ACC112 (cell line): Measurements from ENCODE around the gene OR2AG2.

Source experiments
- H2AFZ ChIP-seq: fragments of 200-600 bp; sonication (generic); one replicate; pipeline ENCODE4 v1.6.0; 2017; ENCODE audit warnings: antibody characterized with exemption, low read length; ENCODE audit not compliant: unreplicated experiment
- H3K27ac ChIP-seq: fragments of 200-600 bp; sonication (generic); 2 replicates; pipeline ENCODE4 v1.5.1; 2014; ENCODE audit warnings: low read depth, mild to moderate bottlenecking, antibody characterized with exemption, low read length, moderate library complexity
- H3K27me3 ChIP-seq: fragments of 200-600 bp; sonication (generic); 2 replicates; pipeline ENCODE4 v1.6.1; 2014; ENCODE audit warnings: mild to moderate bottlenecking, antibody characterized with exemption, low read length, moderate library complexity, mixed read lengths; ENCODE audit not compliant: insufficient read depth
- H3K36me3 ChIP-seq: fragments of 200-600 bp; sonication (generic); 2 replicates; pipeline ENCODE4 v1.6.1; 2016; ENCODE audit warnings: mild to moderate bottlenecking, antibody characterized with exemption, low read length, moderate library complexity, mixed read lengths; ENCODE audit not compliant: insufficient read depth
- H3K4me1 ChIP-seq: fragments of 200-600 bp; sonication (generic); one replicate; pipeline ENCODE4 v1.6.1; 2016; ENCODE audit warnings: low read length, mixed read lengths; ENCODE audit not compliant: insufficient read depth, unreplicated experiment, control insufficient read depth
- H3K4me3 ChIP-seq: fragments of 200-600 bp; sonication (generic); 2 replicates; pipeline ENCODE4 v1.5.1; 2014; ENCODE audit warnings: mild to moderate bottlenecking, low read depth, low read length
- H3K79me2 ChIP-seq: fragments of 200-600 bp; sonication (generic); one replicate; pipeline ENCODE4 v1.6.0; 2016; ENCODE audit warnings: low read length; ENCODE audit not compliant: control insufficient read depth, unreplicated experiment, insufficient read depth

OR2AG2 gene

DNA sequence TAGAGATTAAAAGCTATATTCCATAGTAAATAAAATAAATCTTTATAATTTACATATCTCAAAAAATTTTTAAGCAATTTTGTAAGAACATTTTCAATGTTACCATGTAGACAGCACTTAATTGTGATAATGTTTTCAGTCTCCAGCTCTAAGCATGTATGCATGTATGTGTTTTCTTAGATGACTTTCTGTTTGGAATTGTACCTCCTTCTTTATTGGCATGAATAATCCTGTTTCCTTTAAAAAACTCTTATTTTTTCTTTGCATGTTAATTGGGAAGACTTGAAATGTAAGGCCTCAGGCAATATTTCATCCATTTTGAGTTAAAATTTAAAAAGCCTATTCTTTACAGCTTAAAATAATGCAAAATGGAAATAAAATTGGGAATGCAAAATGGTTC is 9.1 kb upstream of the OR2AG2 start:
- Histone ChIP-seq H3K4me1 (no peaks in the 10 kb centered on the region), H3K27ac (no peak overlapping the region), H3K4me3 (no peak overlapping the region), H3K36me3 (no peaks in the 10 kb centered on the region), H3K27me3 (peaks cover 17% of the 10 kb centered on the region), H3K79me2 (no peaks in the 10 kb centered on the region), H2AFZ (no peak overlapping the region)

DNA sequence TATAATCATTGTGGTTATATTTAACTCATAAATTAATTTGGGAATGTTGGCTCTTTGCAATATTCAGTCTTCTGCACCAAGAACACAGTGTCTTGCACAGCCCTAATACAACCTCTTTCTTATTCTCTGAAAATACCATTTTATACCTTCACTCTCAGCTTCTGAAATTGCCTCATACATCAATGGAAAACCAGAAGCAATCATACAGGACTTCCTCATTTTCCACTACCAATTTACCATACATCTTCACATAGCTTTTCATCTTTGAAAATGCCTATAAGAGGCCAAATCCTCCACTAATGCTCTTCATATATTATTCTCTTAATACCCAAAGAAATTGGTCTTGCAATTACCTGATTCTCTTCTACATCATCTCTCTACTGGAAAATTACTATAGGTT is 6.7 kb upstream of the OR2AG2 start:
- no peak overlapping the region for H3K4me3 ChIP-seq
- H3K27ac ChIP-seq: no peak overlapping the region
- no peak overlapping the region for H2AFZ ChIP-seq
- peaks cover 22% of the 10 kb centered on the region for H3K27me3 ChIP-seq
- no peaks in the 10 kb centered on the region for H3K4me1 ChIP-seq
- no peaks in the 10 kb centered on the region for H3K79me2 ChIP-seq
- H3K36me3 ChIP-seq: no peaks in the 10 kb centered on the region

DNA sequence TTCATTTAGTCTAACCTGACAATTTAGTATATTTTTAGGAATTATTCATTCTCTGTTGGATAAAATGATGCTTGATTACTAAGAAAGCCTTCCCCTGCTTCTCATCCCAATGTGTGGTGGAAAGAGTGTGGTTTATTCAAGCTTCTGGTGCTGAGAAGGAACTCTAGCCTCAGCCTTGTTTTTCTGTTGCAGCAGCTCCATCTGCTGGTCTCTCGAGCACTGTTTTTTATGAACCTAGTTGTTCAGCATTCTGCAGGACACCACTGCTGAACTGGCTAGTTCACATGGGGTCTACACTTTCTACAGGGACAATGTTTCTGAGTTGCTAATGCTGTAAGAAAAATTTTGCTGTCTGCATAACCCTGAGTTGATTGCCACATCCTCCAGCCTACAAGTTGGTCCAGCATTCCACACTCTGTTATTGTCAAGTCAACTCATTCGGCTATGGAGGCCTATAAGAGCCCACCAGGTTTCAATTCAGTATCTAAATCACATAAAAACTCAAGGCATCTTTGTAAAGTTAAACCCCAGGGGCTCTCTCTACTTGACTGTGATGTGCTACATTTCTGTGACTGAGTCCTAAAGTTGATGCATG is 14.3 kb downstream of the OR2AG2 start:
- no peak overlapping the region for H2AFZ ChIP-seq
- H3K27me3 ChIP-seq: peaks cover 4% of the 10 kb centered on the region
- H3K4me1 ChIP-seq: no peaks in the 10 kb centered on the region
- no peaks in the 10 kb centered on the region for H3K79me2 ChIP-seq
- H3K4me3 ChIP-seq: no peak overlapping the region
- no peaks in the 10 kb centered on the region for H3K36me3 ChIP-seq
- H3K27ac ChIP-seq: no peak overlapping the region

DNA sequence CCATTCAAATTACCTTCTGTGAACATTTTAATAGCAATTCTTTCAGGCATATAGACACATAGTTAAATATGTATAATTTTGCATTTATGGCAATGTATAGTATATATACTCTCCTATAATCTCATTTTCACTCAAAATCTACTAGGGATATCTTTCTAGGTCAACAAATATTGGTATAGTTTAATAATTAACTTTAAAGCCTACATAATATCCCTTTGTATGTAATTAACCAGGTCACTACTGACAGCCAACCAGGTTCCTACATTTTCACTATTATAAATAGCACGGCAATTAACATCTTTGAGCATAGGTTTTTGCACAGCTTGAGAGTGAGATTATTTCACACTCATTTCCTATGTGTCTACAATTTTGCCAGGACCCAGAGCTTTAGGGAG is 15.8 kb downstream of the OR2AG2 start:
- Histone ChIP-seq H3K36me3 (no peaks in the 10 kb centered on the region), H3K4me1 (no peaks in the 10 kb centered on the region), H3K27me3 (peaks cover 13% of the 10 kb centered on the region), H3K27ac (no peak overlapping the region), H3K79me2 (no peaks in the 10 kb centered on the region), H3K4me3 (no peak overlapping the region), H2AFZ (no peak overlapping the region)

DNA sequence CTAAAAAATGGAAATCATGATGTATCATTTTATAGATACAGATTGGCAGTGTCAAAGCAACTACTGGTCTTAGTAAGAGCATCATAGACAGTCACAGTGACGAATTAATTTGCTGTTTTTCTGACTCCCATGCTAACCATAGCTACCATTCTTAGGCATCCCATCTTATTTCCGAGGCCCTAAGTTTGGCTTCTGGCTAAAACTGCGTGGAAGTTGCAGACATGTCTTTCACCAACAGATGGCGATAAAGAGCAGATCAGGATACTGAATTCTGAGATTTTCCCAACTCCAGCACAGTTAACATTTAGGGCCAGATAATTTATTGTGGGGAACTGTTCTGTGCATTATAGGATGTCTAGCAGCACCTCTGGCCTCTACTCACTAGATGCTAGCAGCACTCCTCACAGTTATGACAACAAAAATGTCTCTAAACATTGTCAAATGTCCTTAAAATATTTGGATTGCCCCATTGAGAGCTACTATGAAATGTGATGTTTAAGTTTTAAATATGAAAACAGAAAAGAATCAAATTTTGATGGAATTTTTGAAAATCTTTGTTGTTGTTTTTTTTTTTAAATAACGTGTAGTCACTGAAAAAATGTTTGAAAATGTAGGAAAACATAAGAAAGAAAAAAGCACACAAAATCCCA is 16.3 kb downstream of the OR2AG2 start:
- H3K27me3 ChIP-seq: peaks cover 17% of the 10 kb centered on the region
- no peaks in the 10 kb centered on the region for H3K79me2 ChIP-seq
- no peaks in the 10 kb centered on the region for H3K4me1 ChIP-seq
- H2AFZ ChIP-seq: no peak overlapping the region
- H3K4me3 ChIP-seq: no peak overlapping the region
- H3K36me3 ChIP-seq: no peaks in the 10 kb centered on the region
- no peak overlapping the region for H3K27ac ChIP-seq

DNA sequence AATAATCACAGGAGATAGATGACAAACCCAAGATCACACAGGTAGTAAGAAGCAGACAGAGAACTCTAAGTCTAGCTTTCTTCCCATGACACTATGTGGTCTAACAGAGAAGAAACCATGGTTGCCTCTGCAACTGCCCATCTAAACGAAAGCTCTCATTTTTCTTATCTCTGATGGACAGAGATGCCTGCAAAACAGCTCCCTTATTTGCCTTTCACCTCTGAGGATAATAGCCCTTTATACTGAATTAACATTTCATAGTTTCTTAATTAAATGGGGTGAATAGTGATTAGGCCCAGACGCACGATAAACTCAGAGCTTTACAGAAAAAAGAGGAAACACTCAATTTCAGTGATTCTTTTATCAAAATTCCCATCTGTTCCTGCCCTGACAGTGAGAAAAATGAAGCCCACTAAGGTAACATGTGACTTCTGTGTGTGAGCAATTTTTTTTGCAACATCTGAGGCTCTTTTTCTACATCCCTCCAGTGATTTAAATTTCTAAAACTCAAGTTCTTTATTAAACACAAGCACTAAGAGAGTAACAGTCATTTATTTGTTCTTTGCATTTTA is 24.6 kb downstream of the OR2AG2 start:
- Histone ChIP-seq H3K27me3 (peaks cover 85% of the 10 kb centered on the region), H3K36me3 (no peaks in the 10 kb centered on the region), H3K79me2 (no peaks in the 10 kb centered on the region), H3K27ac (no peak overlapping the region), H3K4me3 (no peak overlapping the region), H3K4me1 (no peaks in the 10 kb centered on the region), H2AFZ (no peak overlapping the region)

DNA sequence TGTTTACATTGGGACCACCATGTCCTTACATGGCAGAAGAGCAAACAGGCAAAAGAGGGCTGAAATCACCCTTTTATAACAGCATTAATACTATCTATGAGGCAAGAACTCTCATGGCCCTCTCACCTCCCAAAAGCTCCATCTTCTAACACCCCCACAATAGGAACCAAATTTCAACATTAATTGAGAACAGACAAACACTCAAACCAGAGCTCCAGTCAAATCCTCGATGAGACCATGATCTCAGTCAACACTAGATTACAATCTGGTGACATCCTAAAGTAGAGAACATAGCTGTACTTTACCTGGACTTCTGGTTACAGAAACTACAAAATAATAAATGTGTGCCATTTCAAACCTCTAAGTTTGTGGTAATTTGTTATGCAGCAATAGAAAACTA is 25.1 kb downstream of the OR2AG2 start:
- peak overlapping the region; percentile 40 for H3K4me3 ChIP-seq
- H2AFZ ChIP-seq: peak overlapping the region; percentile 2
- H3K27ac ChIP-seq: no peak overlapping the region
- no peaks in the 10 kb centered on the region for H3K4me1 ChIP-seq
- H3K36me3 ChIP-seq: no peaks in the 10 kb centered on the region
- no peaks in the 10 kb centered on the region for H3K79me2 ChIP-seq
- peaks cover 80% of the 10 kb centered on the region for H3K27me3 ChIP-seq

DNA sequence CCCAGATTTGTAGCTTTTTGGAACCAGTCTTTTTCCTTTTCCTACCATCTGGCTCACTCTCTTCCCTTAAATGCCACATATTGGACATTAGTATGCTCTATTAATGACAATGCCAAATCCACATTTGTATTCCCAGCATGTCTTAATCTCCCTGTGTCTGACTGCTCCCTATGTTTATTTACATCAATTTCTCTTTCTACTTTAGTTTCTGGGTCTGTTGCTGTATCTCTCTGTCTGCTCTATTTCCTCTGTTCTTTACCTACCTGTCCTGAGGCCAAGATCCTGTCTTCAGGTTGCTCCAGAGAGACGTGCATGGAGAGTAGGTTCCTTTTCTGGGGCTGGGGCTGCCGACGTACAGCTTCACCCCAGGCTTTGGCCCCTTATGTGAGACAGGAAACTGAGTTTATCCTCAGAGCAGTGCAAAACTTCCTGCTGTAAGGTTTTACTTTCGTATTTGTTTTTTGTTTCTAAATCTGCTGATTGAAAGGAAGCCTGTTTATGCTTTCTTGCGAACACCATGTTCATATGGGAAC is 25.6 kb downstream of the OR2AG2 start:
- Histone ChIP-seq H3K36me3 (no peaks in the 10 kb centered on the region), H3K4me1 (no peaks in the 10 kb centered on the region), H3K27me3 (peaks cover 76% of the 10 kb centered on the region), H3K27ac (no peak overlapping the region), H2AFZ (peak overlapping the region; percentile 2), H3K4me3 (peak overlapping the region; percentile 40), H3K79me2 (no peaks in the 10 kb centered on the region)

DNA sequence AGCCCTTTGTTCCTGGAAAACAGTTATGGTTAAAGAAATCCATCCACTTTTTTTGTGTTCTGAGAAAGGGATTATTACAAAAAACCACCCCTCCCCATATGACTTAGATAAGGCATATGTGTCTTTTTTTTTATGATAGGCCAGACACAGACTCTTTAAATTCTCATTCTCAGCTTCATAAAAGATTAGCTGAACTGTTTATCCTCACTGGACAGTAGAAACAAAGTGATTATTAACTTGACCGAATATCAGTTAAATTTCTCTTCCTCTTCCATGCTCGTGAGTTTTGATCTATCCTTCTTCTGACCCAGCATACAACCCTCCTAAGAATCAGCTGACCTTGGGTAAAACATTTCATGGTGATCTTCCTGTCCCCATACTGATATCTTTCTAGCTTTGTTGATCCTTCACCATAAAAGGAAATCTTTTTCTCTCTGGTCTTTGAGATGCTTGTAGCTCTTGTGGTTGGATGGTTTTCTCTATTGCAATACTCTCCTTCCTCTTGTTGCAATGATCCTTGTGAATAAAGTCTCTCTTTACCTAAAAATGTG is 26.2 kb downstream of the OR2AG2 start:
- Histone ChIP-seq H3K36me3 (no peaks in the 10 kb centered on the region), H3K27me3 (peaks cover 74% of the 10 kb centered on the region), H3K4me3 (peak overlapping the region; percentile 40; the same call in 1 of the 2 replicates), H3K79me2 (no peaks in the 10 kb centered on the region), H3K4me1 (no peaks in the 10 kb centered on the region), H3K27ac (no peak overlapping the region), H2AFZ (no peak overlapping the region)

DNA sequence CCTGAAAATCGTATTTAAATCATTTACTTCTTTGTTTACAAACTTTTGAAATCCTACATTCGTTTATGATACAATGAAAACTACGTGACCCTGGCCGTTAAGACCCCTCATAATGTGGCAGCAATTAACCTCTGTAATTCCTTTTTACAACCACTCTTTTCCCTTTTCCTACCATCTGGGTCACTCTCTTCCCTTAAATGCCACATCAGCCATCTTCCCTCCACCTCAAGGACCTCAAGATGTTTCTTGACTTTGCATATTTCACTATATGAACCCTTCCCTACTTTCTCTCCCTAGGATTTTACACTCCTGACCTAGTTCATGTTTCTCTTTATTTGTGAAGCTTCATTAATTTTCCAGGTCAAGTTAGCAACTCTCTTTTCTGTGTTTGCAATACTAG is 26.8 kb downstream of the OR2AG2 start:
- no peak overlapping the region for H2AFZ ChIP-seq
- H3K79me2 ChIP-seq: no peaks in the 10 kb centered on the region
- no peak overlapping the region for H3K27ac ChIP-seq
- H3K4me3 ChIP-seq: no peak overlapping the region
- H3K27me3 ChIP-seq: peaks cover 73% of the 10 kb centered on the region
- no peaks in the 10 kb centered on the region for H3K36me3 ChIP-seq
- no peaks in the 10 kb centered on the region for H3K4me1 ChIP-seq

DNA sequence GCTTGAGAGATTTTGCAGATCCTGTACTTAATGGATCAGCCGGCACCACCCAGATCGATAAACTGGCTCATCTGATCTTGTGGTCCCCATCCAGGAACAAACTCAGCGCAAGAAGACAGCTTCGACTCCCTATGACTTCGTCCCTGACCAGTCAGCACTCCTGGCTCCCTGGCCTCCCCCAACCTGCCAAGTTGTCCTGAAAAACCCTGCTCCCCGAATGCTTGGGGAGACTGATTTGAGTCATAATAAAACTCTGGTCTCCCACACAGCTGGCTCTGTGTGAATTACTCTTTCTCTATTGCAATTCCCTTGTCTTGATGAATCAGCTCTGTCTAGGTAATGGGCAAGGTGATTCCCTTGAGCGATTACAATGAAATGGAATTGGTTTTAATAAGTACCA is 29.5 kb downstream of the OR2AG2 start:
- Histone ChIP-seq H3K36me3 (no peaks in the 10 kb centered on the region), H3K79me2 (no peaks in the 10 kb centered on the region), H3K27me3 (peaks cover 60% of the 10 kb centered on the region), H3K4me3 (no peak overlapping the region), H3K27ac (no peak overlapping the region), H3K4me1 (no peaks in the 10 kb centered on the region), H2AFZ (no peak overlapping the region)
